ENCODE measurements around the gene DNMT3L.

DNA sequence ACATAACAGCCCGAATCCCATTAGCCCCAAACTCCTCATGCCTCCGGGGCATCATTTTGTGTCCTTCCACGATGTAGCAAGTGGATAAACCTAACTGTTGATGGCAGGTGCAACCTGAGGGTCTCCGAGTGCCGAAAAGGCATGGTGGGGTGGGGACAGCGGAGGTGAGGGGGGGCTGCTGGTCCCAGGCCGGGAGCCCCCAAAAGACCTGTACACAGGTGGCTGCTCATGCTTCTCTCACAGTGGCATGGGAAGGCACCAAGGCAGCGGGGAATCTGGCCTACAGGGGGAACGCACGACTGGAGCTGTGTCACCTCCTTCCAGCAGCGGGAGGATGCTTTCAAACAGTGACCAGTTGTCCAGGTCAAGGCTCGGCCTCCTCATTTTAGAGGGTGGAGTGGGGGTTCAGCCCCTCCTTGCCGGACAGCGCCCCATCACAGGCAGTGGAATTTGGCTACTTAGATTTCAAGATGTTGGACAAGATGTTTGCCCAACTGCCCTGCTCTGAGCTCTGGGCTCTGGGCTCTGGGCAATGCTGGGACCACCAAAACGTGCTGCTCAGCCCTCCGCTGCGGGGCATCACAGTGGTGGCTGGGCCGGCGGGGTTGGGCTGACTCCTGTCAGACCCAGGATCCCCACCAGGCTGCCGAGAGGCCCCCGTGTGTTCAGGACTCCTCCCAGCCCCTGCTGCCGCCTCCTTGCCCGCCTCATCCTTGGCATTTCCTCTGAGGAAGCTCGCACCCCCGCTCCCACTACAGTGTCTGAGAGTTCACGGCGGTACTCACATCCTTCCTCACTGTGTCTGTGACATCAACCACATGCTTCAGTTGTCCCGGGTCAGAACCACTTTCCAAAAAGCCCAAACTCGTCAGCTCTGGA, 7.6 kb downstream of the DNMT3L start:
- TF ChIP-seq EZH2phosphoT487 (IDR thresholded peaks at IDR 0.05; ENCODE audit: low read depth, severe bottlenecking, unreplicated experiment) (no peak), CTCF (IDR thresholded peaks at IDR 0.05; ENCODE audit: poor library complexity) (no peak)
